GM19238 (cell line): ENCODE data around the gene CLDN6.

ENCODE experiments used
- DNase-seq: peaks from one replicate; pipeline ENCODE4 v3.0.0; 2011; ENCODE audit warnings: low spot score; ENCODE audit not compliant: insufficient read length

The CLDN6 gene

DNA sequence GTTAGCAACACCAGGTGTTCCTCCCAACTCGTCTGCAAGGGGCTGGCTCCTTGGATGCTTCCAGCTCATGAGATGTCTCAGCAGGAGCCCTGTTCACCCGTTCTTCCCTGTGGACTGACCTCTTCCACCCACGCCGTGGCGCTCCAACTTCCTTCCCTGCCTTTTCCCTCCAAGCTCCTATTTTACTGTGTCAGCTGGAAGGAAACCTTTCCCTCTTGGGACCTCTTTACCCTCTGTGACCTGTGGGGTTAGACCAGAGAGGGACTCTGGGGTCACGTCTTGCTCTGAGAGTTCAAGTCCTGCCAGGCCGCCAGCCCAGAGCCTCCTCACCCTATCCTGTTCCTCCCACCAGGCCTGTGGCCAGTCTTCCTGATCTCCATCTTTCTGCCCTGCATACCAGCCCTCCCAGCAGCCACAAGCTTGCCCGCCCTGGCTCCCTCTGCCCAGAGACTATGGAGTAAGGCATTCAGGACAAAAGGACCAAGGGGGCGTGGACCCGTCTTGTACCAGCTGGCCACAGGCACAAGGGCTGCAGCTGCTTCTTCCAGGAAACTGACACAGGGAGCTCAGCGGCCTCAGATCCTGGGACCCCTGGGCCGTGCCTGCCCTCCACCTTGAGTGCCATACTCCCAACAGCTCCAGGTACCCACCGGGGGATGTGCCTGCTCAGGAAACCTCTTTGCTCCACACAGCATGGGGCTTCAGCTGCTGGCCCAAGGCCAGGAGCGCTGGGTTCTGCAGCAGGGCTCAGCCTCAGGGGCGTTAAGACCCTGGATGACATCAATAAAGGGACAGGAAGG, 45.8 kb downstream of the CLDN6 start:
- DNase-seq: no peak

DNA sequence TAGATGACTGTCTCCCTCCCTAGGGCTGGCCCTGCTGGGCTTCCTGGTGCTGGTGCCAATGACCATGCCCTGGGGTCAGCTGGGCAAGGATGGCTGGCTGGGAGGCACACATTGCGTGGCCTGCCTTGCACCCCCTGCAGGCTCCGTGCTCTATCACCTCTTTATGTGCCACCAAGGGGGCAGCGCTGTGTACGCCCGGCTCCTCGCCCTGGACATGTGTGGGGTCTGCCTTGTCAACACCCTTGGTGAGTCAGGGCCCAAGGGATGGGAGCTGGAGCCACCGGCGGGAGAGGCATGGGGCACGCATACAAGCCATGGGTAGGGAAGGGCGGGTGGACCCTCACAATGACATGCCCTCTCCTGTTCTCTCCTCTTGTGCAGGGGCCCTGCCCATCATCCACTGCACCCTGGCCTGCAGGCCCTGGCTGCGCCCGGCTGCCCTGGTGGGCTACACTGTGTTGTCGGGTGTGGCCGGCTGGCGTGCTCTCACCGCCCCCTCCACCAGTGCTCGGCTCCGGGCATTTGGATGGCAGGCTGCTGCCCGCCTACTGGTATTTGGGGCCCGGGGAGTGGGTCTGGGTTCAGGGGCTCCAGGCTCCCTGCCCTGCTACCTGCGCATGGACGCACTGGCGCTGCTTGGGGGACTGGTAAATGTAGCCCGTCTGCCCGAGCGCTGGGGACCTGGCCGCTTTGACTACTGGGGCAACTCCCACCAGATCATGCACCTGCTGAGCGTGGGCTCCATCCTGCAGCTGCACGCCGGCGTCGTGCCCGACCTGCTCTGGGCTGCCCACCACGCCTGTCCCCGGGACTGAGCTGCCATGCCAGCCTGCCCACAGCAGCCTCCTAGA, 46.6 kb downstream of the CLDN6 start:
- DNase-seq: no peak

DNA sequence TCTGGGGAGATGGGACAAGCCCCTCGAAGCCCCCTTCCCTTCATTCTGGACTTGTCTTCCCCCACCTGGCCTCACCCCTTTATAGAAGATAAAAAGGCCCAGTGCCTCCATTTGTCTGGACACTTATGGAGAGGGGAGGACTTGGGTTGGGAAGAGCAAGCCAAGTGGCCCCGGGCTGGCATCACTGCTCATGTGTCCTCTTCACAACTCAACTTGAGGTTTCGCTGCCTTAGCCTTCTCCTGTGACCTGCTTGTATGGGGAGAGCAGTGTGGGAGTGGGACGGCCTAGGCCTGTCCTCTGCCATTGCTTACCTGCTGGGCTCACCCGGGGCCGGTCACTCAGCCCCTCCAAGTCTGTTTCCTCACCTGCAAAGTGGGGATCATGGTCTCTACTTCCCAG, 47.4 kb downstream of the CLDN6 start:
- no peak for DNase-seq

DNA sequence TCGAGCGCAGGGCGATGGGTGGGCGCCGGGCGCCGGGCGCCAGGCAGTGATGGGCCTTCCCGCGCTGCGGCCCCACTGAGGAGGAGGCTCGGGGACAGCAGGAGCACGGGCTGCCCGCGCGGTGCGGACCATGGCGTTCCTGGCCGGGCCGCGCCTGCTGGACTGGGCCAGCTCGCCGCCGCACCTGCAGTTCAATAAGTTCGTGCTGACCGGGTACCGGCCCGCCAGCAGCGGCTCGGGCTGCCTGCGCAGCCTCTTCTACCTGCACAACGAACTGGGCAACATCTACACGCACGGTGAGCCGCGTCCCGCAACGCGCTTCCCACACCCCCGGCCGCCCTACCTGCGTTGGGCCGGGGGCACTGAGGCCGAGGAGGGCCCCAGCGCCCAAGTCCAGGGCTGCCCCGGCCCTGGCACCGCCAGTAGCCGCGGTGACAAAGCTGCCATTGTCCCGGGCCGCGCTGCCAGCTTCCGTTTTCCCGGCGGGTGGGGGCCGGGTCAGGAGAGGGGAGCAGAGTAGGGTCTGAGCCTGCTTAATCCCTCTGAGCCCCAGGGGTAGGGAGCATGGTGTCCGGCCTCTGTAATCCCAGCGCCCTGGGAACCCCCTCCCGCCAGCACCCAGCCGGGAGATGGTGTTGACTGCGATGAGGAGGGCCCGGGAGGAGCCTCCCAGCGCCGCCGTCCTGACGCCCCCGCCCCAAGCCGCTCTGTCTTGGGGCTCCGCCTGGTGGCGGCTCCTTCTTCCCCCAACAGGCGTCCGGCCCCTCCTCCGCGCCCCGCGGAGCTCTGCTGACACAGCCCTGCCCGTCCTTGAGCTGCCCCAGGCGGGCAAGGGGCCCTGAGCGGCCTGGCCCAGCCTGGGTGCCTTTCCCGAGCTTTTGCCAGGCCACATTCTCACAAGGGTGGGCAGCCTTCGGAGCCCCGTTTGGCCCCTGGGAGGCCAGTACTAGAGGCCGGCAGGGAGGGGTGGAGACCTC, 48.1 kb downstream of the CLDN6 start:
- peak; percentile 87 for DNase-seq

DNA sequence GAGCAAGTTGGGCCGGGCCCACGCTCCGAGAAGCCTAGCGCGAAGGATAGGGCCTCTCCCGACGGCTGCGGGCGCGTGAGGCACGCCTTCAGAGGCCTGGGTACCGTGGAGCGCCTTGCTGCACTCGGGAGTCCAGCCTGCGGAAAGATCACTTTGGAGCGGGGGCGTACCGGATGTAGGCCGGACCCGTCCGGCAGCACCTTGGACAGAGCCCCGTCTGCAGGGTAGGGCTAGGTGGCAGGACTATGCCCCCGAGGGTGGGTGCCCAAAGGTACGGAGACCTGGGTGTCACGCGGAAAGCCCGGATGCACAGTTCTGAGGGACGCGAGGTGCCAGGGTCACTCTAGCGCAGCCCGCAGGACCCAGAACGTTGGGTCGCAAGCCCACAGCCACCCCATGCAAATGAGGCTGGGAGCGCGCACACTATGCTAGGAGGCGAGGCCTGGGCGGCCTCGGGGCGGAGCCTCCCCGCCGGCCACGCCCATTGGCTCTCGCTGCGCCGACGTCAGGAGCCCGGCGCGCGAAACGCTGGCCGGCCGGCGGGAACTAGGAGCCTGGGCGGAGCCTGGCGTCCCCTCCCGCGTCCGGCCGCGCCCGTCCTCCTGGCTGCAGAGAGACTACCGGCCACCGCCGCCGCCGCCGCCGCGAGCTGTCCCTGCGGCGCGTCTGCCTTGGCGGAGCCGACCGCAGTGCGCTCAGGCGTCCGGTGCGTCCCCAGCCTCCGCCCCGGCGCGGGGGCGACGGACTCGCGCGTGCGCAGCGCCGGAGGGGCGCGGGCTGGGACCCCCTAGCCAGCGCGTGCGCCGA, 49.0 kb downstream of the CLDN6 start, which contains the start of gene PAQR4:
TSS of gene PAQR4 (plus strand) at position 611 of the 807 bp plus-strand sequence. CDS start 327 bp downstream, outside the sequence.
- DNase-seq: peak; percentile 98

DNA sequence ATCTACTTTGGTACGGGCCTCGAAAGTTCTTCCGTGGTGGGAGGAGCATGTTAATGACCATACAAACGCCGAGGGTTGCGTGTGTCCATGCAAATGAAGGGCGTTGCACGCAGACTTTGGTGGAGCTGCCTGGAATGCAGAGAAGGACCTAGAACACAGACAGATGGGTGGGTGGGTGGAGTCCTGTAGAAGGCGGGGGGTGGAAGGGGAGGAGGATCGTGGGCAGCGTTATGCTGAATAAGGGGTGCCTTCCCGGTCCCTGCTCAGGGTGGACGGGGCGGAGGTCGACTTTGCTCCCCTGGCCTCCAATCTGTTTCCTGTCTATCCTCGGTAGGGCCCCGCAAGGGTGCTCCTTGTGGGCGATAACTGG, 49.6 kb downstream of the CLDN6 start:
- no peak for DNase-seq

DNA sequence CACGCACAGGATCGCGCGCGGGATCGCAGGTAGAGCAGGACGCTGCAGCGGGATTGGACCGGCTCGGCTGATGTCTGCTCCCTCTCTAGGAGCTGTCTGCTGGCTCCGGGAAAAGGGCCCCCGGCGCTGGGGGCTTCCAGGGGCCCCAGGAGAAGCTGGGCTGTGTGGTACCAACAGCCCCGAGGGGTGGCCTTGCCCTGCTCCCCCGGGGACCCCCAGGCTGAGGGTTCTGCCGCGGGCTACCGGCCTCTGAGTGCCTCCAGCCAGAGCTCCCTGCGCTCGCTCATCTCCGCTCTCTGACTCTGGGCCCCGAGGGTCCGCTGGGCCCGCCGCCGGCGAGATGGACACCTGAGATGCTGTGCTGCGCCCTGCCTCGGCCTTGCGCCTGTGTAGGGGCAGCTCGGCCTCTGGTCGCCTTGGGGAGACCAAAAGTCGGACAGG, 50.2 kb downstream of the CLDN6 start:
- no peak for DNase-seq

DNA sequence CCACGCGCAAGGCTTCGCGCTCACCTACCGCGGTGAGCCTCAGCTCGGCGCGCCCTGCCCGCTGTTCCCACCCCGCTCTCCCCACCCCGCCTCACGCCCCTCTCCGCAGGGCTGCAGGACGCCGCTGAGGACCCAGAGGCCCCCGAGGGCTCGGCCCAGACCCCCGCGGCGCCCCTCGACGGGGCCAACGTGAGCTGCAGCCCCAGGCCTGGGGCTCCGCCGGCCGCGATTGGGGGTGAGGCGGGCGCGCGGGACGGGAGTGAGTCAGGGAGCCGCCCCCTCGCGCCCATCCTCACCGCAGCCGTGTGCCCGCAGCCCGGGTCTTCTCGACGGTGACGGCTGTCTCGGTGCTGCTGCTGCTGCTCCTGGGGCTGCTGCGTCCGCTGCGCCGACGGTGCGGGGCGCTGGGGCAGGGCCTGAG, 50.8 kb downstream of the CLDN6 start:
- DNase-seq: no peak

DNA sequence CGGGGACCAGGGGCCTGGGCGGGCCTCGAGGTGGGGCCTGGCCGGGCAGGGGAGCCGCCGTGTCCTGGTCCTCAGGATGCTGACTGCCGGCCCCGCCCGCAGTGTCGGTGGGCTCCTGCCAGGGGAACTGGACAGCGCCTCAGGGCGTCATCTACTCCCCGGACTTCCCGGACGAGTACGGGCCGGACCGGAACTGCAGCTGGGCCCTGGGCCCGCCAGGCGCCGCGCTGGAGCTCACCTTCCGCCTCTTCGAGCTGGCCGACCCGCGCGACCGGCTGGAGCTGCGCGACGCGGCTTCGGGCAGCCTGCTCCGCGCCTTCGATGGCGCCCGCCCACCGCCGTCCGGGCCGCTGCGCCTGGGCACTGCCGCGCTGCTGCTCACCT, 51.2 kb downstream of the CLDN6 start:
- no peak for DNase-seq

DNA sequence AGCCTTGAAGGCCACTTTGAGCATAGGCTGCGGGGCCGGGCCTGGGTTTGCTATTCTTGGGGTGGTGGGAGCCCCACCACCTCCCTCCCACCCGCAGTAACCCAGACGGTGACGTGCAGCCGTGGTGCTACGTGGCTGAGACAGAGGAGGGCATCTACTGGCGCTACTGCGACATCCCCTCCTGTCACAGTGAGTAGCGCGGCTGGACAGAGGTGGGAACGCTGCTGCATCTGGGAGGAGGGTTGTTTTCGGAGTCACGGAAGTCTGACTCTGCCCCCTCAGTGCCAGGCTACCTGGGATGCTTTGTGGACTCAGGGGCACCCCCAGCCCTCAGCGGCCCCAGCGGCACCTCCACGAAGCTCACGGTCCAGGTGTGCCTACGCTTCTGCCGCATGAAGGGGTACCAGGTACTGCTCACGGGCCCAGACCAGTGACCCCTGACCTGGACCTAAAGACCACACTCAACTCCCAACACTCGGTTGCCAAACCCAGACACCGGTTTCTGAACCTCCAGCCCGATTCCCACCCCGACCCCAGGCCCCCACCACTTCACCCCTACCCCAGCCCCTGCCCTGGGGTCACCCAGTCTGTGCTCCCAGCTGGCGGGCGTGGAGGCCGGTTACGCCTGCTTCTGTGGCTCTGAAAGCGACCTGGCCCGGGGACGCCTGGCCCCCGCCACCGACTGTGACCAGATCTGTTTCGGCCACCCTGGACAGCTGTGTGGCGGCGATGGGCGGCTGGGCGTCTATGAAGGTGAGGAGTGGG, 51.8 kb downstream of the CLDN6 start:
- DNase-seq: no peak
